H9 (cell line): ENCODE data around the gene CD1B. TPM values are rescaled to one million over a fixed set of nuclear protein-coding genes. Genes with fewer than 3 reads are reported as not detected.

ENCODE experiments used
- DNase-seq: peaks from one replicate; pipeline ENCODE4 v3.0.0-alpha.2; 2017
- H2AFZ ChIP-seq: one replicate; pipeline ENCODE4 v1.6.1; 2013; ENCODE audit warnings: mild to moderate bottlenecking, low read length, control low read depth, moderate library complexity
- H2AK5ac ChIP-seq: 2 replicates; pipeline ENCODE4 v1.6.1; 2013; ENCODE audit warnings: low read length, control low read depth, mixed read lengths; ENCODE audit not compliant: insufficient read length
- H2BK120ac ChIP-seq: one replicate; pipeline ENCODE4 v1.6.1; 2013; ENCODE audit warnings: low read depth, mild to moderate bottlenecking, low read length, control low read depth, inconsistent platforms; ENCODE audit not compliant: poor library complexity, severe bottlenecking
- H2BK12ac ChIP-seq: 2 replicates; pipeline ENCODE4 v1.6.1; 2013; ENCODE audit warnings: low read length, control low read depth, mixed read lengths, low read depth; ENCODE audit not compliant: insufficient read length
- H2BK15ac ChIP-seq: 2 replicates; pipeline ENCODE4 v1.6.1; 2013; ENCODE audit warnings: low read depth, low read length, control low read depth
- H2BK20ac ChIP-seq: one replicate; pipeline ENCODE4 v1.6.1; 2013; ENCODE audit warnings: low read depth, mild to moderate bottlenecking, low read length, control low read depth, inconsistent platforms; ENCODE audit not compliant: poor library complexity, severe bottlenecking
- H2BK5ac ChIP-seq: 2 replicates; pipeline ENCODE4 v1.6.1; 2013; ENCODE audit warnings: low read length, control low read depth, mixed read lengths; ENCODE audit not compliant: insufficient read length
- H3K14ac ChIP-seq: 2 replicates; pipeline ENCODE4 v1.6.1; 2013; ENCODE audit warnings: low read length, control low read depth; ENCODE audit not compliant: insufficient read depth
- H3K18ac ChIP-seq: 2 replicates; pipeline ENCODE4 v1.6.1; 2013; ENCODE audit warnings: low read depth, mild to moderate bottlenecking, mixed read lengths, low read length, control low read depth; ENCODE audit not compliant: insufficient read length
- H3K23ac ChIP-seq: 2 replicates; pipeline ENCODE4 v1.6.1; 2013; ENCODE audit warnings: low read length, control low read depth, mixed read lengths, low read depth; ENCODE audit not compliant: insufficient read length
- H3K23me2 ChIP-seq: 2 replicates; pipeline ENCODE4 v1.6.1; 2013; ENCODE audit warnings: low read depth, mild to moderate bottlenecking, mixed read lengths, low read length, control low read depth; ENCODE audit not compliant: insufficient read length, poor library complexity, severe bottlenecking
- H3K27ac ChIP-seq: 2 replicates; pipeline ENCODE4 v1.5.1; 2013; ENCODE audit warnings: low read length, control low read depth, mixed read lengths, low read depth; ENCODE audit not compliant: insufficient read length
- H3K27me3 ChIP-seq: 2 replicates; pipeline ENCODE4 v1.6.1; 2013; ENCODE audit warnings: low read length, control low read depth, inconsistent platforms; ENCODE audit not compliant: insufficient read depth
- H3K4ac ChIP-seq: 2 replicates; pipeline ENCODE4 v1.6.1; 2013; ENCODE audit warnings: low read depth, mild to moderate bottlenecking, control low read depth, inconsistent platforms, low read length, moderate library complexity
- H3K4me1 ChIP-seq: 2 replicates; pipeline ENCODE4 v1.6.1; 2013; ENCODE audit warnings: low read length, control low read depth, inconsistent platforms; ENCODE audit not compliant: insufficient read depth
- H3K4me2 ChIP-seq: 2 replicates; pipeline ENCODE4 v1.6.1; 2013; ENCODE audit warnings: low read length, control low read depth, mixed read lengths; ENCODE audit not compliant: insufficient read length, insufficient read depth
- H3K56ac ChIP-seq: 2 replicates; pipeline ENCODE4 v1.6.1; 2013; ENCODE audit warnings: low read depth, mild to moderate bottlenecking, mixed read lengths, low read length, control low read depth; ENCODE audit not compliant: insufficient read length
- H3K79me1 ChIP-seq: 2 replicates; pipeline ENCODE4 v1.6.1; 2013; ENCODE audit warnings: low read depth, mild to moderate bottlenecking, moderate library complexity, low read length, control low read depth, inconsistent platforms; ENCODE audit not compliant: insufficient read depth, poor library complexity, severe bottlenecking
- H3K79me2 ChIP-seq: 2 replicates; pipeline ENCODE4 v1.6.1; 2013; ENCODE audit warnings: low read length, control low read depth, inconsistent platforms; ENCODE audit not compliant: insufficient read depth
- H3K9ac ChIP-seq: 2 replicates; pipeline ENCODE4 v1.6.1; 2013; ENCODE audit warnings: low read length, control low read depth, mixed read lengths; ENCODE audit not compliant: insufficient read length; ENCODE audit errors: extremely low read depth
- H3K9me3 ChIP-seq: one replicate; pipeline ENCODE4 v1.6.1; 2013; ENCODE audit warnings: low read depth, low read length, inconsistent platforms; ENCODE audit not compliant: control insufficient read depth
- H3T11ph ChIP-seq: one replicate; pipeline ENCODE4 v1.6.1; 2013; ENCODE audit warnings: mild to moderate bottlenecking, low read length, control low read depth, inconsistent platforms
- H4K20me1 ChIP-seq: one replicate; pipeline ENCODE4 v1.6.1; 2013; ENCODE audit not compliant: control insufficient read depth, insufficient read length, insufficient read depth
- H4K5ac ChIP-seq: 2 replicates; pipeline ENCODE4 v1.6.1; 2013; ENCODE audit warnings: low read depth, mild to moderate bottlenecking, mixed read lengths, low read length, control low read depth; ENCODE audit not compliant: insufficient read length
- H4K8ac ChIP-seq: replicated peaks from 2 replicates; pipeline ENCODE4 v1.6.1; 2013; ENCODE audit warnings: low read length, control low read depth, mixed read lengths, low read depth; ENCODE audit not compliant: insufficient read length
- H4K91ac ChIP-seq: 2 replicates; pipeline ENCODE4 v1.6.1; 2013; ENCODE audit warnings: low read depth, mild to moderate bottlenecking, moderate library complexity, mixed read lengths, low read length, control low read depth; ENCODE audit not compliant: insufficient read length
- H3K27ac Mint-ChIP-seq, 3 experiments: 2 replicates in 2 of 3; 3 replicates in 1 of 3; pipeline ENCODE4 v1.8.0; 2020 to 2021; ENCODE audit warnings: mixed read lengths in 3 of 3, mild to moderate bottlenecking in 1 of 3, moderate library complexity in 1 of 3
- H3K27me3 Mint-ChIP-seq: 2 replicates; pipeline ENCODE4 v1.8.0; 2021; ENCODE audit warnings: low read depth, mild to moderate bottlenecking, moderate library complexity, mixed read lengths
- H3K36me3 Mint-ChIP-seq, 3 experiments: 2 replicates in 2 of 3; 3 replicates in 1 of 3; pipeline ENCODE4 v1.8.0; 2020 to 2021; ENCODE audit warnings: low read depth in 3 of 3, mixed read lengths in 3 of 3; ENCODE audit not compliant: insufficient read depth in 1 of 3
- H3K4me1 Mint-ChIP-seq, 2 experiments: 2 replicates each; pipeline ENCODE4 v1.8.0; 2020; ENCODE audit warnings: mixed read lengths in 2 of 2
- H3K4me3 Mint-ChIP-seq, 2 experiments: 2 replicates in 1 of 2; 3 replicates in 1 of 2; pipeline ENCODE4 v1.8.0; 2020 to 2021; ENCODE audit warnings: mild to moderate bottlenecking in 2 of 2, mixed read lengths in 2 of 2, moderate library complexity in 1 of 2
- H3K9me3 Mint-ChIP-seq, 2 experiments: 2 replicates in 1 of 2; 3 replicates in 1 of 2; pipeline ENCODE4 v1.8.0; 2020; ENCODE audit warnings: mild to moderate bottlenecking in 2 of 2, mixed read lengths in 2 of 2, moderate library complexity in 1 of 2
- CTCF ChIP-seq: fragments of 200-600 bp; sonication (generic); conservative IDR thresholded peaks from 3 replicates; pipeline ENCODE4 v1.8.0; 2021; ENCODE audit warnings: antibody characterized with exemption, mild to moderate bottlenecking
- WGBS: extraction: QIAGEN DNeasy Blood & Tissue Kit; methylation state at CpG from one replicate; pipeline ENCODE4 v1.1.7; 2013; ENCODE audit warnings: missing lambda C conversion rate, low lambda C conversion rate, mixed read lengths; ENCODE audit not compliant: insufficient read length; ENCODE audit errors: extremely low coverage; 5-methylcytosine and 5-hydroxymethylcytosine counted together
- total RNA-seq: library from RNA; stranded (reverse); gene quantifications from 2 replicates; pipeline ENCODE4 v1.2.1, GENCODE V29; 2021

Gene CD1B
- total RNA-seq, 1 experiment from 2014 or later = not detected

- H3K23ac ChIP-seq = no peak overlapping the region
- H3K4me2 ChIP-seq = no peak overlapping the region
- no peak overlapping the region for H2AFZ ChIP-seq
- H3K27me3 Mint-ChIP-seq = no peaks in the 10 kb centered on the region; the same call in 1 of the 2 replicates
- H3K9me3 Mint-ChIP-seq = no peaks in the 10 kb centered on the region
- no peaks in the 10 kb centered on the region for H3K27me3 ChIP-seq
- no peak overlapping the region for H2AK5ac ChIP-seq
- no peaks in the 10 kb centered on the region for H3K9me3 ChIP-seq
- H4K20me1 ChIP-seq = no peaks in the 10 kb centered on the region
- H2BK20ac ChIP-seq = no peak overlapping the region
- H2BK15ac ChIP-seq = no peak overlapping the region
- no peak overlapping the region for H3K14ac ChIP-seq
- H3K23me2 ChIP-seq = no peaks in the 10 kb centered on the region
- no peak overlapping the region for H3K4ac ChIP-seq
- no peaks in the 10 kb centered on the region for H3K79me1 ChIP-seq
- H3K36me3 Mint-ChIP-seq = no peaks in the 10 kb centered on the region
- no peak overlapping the region for H3K27ac ChIP-seq
- no peak overlapping the region for H3T11ph ChIP-seq
- no peak overlapping the region for H4K91ac ChIP-seq
- H3K18ac ChIP-seq = no peak overlapping the region
- H4K8ac ChIP-seq = no peak overlapping the region
- no peak overlapping the region for H3K27ac Mint-ChIP-seq
- no peak overlapping the region for H4K5ac ChIP-seq
- no peak for TF ChIP-seq CTCF
- no peak overlapping the region for H3K9ac ChIP-seq
- no peak overlapping the region for H3K56ac ChIP-seq
- no peak overlapping the region for H2BK12ac ChIP-seq
- no peak for DNase-seq
- no peak overlapping the region for H3K4me3 Mint-ChIP-seq
- H3K4me1 ChIP-seq = no peaks in the 10 kb centered on the region
- no peak overlapping the region for H2BK120ac ChIP-seq
- no peak overlapping the region for H2BK5ac ChIP-seq
- no peaks in the 10 kb centered on the region for H3K4me1 Mint-ChIP-seq
- no CpG with 5 or more reads among the region's 1 CpG for WGBS
- no peaks in the 10 kb centered on the region for H3K79me2 ChIP-seq
Measured at GRCh38 chr1:158331106-158331425, 265 bp downstream of the CD1B start.
